ENCODE results near the gene MYH7B.

The MYH7B gene

DNA sequence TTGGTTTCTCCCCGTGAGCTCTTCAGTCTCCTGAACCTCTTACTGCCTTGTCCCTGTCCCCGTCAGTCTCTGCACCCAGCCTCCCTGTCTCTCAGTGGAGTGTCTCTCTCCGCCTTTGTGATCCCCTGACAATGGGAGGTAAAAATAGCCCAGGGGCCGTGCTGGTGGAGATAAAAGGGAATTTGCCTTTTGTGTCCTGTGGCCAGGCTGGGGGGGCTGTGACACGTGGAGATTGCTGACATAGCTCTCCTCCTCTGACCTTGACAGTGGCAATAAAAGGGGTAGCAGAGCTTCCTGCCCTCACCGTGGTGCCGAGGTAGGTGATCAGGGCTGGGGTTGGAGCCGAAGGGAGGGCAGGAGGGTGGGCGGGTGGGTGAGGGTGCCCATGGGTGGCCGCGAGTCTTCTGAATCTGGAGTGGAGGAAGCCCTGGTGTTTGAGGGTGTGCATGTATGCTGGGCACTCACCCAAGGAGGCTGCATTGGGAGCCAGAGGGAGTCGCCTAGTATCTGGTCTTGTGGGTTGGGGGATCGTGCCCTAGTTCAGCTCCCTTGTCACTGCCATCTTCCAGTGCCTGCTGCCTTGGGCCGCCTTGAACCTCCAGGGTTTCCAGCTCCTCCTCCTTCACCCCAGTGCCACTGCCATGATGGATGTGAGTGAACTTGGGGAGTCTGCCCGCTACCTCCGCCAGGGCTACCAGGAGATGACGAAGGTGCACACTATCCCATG lies 21.9 kb downstream of the MYH7B start:
- DNase-seq (ENCODE audit: low read depth) = no peak

DNA sequence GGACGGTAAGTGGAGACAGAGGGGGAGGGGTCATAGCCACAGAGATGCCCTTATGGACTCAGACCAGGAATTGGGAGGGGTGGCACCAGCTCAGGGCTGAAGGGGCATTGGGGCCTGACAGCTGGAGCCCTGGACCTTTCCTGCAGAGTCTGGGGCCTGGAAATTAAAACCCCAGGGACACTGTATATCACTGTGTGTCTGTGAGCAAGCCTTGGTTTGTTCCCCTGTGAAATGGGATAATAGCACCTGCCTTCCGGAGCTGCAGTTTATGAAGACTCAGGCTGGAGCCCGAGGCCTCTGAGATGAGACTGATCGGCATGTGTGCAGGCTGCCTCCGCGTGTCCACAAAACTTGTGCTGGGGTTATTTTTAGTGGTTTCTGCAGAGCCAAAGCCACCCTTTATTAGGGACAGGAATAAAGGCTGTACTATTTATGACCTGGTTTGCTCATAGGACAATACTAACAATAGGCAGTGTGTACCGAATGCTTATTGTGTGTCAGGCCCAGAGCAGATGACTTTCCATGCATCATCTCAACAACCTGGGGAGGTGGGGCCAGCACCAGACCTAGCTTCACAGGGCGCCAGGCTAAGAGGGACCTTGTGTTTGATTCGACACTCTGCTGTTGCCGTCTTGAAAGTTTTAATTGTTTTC lies 22.6 kb downstream of the MYH7B start:
- no peak for DNase-seq (ENCODE audit: low read depth)

DNA sequence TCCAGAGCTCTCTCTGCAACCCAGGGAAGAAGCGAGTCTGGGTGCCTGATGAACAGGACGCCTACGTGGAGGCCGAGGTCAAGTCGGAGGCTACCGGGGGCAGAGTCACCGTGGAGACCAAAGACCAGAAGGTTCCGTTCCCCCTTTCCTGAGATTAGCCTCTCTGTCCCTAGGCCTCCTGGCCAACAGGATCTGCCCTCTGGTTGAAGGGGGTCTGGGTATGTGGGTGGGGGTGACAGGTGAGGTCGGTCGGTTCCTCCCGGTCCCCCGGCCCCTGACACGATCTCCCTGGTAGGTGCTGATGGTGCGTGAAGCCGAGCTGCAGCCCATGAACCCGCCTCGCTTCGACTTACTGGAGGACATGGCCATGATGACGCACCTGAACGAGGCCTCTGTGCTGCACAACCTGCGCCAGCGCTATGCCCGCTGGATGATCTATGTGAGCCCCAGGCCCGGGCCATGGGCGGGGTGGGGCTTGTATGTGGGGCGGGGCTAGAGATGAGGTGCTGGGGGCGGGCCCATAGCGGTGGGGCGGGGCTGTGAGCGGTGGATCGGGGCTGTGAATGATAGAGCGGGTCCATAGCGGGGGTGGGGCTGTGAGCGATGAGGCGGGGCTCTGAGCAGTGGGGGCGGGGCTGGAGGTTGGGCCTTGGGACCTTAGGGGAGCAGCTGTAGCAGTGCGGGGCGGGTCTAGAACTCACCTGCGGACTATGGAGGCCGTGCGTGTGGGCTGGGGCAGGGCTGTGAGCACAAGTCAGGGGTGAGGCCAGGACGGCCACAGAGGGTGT lies 23.9 kb downstream of the MYH7B start:
- DNase-seq (ENCODE audit: low read depth) = no peak

DNA sequence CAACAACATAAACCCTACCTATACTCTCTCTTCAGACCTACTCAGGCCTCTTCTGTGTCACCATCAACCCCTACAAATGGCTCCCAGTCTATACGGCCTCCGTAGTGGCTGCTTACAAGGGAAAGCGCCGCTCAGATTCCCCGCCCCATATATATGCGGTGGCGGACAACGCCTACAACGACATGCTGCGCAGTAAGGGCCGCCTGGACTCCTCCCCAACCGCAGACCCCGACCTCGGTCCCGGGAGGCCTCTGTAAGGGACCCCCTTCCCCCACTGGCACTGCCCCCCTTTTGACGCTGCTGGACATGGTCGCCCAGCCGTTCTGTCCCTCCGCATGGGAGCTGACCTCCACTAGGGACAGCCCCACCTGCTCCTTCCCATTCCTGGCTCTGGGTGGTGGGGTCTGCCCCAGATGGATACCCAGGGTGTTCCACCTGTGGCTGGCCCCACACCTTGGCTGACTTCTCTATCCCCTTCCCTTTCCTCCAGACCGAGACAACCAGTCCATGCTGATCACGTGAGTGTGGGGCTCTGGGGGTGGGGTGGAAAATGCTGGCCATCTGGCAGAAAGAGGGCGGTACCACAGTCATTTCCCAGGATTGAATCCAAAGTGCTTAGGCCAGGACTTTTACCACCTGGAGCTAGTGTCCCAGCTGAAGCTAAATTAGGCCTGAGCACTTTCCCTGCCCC lies 25.0 kb downstream of the MYH7B start:
- DNase-seq (ENCODE audit: low read depth) = no peak

DNA sequence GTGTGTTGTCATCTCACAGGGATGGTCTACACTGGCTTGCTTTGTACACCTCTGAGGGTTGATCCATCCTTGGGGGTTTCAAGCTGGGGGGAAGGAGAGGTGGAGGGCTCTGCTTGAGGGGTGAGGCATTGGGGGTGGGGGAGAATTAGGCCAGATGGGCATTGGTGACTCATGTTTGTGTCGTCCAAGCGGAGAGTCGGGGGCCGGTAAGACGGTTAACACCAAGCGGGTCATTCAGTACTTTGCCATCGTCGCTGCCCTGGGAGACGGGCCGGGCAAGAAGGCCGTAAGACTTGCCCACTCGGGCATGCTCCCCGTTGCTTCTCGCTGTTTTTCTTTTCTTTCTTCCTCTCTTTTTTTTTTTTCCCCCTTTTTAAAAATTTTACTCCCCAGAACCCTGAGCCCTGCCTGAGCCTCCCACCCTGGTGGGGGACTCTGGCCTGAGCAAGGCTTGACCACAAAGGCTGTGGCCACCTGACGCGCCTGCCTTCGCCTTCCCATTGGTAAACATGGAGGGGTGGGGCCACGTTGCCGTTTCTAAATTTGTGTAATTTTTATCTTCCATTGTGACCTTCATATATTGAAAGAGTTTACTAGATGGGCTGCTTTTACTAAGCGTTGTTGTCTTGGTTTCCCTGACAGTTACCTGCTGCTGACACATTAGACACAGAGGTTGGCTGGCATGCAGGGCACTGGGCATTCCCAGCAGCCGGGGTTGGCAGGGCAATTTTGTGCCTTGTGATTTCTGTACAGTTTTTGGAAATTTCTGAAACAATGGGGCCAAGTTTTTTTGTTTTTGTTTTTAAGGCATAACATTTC lies 26.8 kb downstream of the MYH7B start:
- no peak for DNase-seq (ENCODE audit: low read depth)

DNA sequence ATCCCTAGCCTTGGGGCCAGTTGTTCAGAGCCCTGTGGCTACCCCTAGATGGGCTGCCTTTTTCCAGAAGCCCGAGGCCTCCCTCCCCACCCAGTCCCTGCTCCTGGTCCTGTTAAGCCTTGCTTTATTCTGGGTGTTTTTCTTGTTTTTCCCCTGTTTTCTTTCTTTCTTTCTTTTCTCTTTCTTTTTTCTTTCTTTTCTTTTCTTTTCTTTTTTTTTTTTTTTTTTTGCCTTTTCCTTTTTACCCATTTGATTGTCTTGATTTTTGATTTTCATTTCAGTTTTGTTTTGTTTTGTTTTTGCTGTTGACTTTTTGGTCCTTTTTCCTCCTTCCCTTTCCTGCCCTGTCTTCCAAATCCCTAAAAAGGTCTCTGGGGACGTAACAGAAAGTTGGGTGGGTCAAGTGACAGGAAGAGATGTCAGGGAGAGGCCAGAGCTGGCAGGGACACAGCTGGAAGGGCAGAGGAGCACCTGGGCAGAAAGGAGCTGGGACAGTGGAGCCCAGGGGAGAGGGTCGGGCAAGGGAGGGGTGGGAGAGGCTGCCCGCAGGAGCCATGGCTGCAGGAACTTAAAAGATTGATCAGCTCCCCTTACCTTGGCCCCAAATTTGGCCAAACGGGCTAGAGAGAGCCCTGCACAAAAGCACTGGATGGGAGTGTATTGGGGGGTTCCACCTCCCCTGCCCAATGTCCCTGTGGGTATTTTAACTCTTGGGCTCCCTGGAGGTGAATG lies 27.6 kb downstream of the MYH7B start:
- no peak for DNase-seq (ENCODE audit: low read depth)

DNA sequence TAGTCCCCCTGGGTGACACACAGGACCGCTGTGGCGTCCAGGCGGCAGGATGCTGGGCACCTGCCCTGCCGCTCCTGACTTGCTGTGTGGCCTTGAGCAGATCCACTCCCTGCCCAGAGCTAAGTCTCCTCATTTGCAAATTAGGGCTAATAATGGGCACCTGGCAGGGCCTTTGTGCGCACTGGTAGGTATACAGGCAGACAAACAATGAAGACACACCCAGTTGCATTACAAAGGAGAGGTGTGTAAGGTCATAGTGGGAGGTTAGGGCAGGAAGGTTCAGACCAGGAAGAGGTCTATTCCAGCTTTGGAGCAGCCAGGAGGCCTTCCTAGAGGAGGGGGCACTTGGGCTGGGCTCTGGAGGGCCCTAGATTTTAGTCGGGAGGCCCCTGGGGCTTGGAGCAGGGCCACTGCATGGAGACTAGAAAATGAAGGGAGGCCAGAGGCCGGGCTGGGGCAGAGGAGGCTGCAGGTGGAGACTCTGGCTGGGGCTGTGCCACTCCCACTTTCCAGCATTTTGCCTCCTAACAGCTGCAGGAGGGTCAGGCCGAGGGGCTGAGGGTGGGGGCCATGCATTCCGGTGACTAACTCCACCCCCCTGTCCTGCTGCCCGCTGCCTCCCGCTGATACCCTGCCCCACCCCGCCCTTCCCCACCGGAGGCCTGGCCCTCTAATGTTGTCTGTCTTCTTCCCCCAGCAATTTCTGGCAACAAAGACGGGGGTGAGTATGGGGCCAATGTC lies 28.5 kb downstream of the MYH7B start:
- no peak for DNase-seq (ENCODE audit: low read depth)

DNA sequence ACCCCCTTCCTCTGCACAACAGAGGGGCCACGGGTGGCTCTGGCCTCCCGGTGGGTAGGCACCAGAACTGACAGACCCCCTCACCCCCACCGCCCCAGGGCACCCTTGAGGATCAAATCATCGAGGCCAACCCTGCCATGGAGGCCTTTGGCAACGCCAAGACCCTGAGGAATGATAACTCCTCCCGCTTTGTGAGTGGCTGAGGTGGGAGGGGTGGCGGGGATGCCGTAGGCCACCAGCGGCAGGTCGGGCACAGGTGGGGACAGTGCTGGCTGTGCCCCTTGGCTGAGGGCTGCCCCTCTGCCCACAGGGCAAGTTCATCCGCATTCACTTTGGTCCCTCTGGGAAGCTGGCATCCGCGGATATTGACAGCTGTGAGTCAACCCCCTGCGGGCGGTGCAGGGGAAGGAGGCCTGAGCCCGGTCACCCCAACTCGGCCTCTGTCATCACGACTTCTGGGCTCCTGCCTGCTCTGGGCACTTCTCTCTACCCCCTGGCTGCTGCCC lies 29.1 kb downstream of the MYH7B start:
- DNase-seq (ENCODE audit: low read depth) = no peak

DNA sequence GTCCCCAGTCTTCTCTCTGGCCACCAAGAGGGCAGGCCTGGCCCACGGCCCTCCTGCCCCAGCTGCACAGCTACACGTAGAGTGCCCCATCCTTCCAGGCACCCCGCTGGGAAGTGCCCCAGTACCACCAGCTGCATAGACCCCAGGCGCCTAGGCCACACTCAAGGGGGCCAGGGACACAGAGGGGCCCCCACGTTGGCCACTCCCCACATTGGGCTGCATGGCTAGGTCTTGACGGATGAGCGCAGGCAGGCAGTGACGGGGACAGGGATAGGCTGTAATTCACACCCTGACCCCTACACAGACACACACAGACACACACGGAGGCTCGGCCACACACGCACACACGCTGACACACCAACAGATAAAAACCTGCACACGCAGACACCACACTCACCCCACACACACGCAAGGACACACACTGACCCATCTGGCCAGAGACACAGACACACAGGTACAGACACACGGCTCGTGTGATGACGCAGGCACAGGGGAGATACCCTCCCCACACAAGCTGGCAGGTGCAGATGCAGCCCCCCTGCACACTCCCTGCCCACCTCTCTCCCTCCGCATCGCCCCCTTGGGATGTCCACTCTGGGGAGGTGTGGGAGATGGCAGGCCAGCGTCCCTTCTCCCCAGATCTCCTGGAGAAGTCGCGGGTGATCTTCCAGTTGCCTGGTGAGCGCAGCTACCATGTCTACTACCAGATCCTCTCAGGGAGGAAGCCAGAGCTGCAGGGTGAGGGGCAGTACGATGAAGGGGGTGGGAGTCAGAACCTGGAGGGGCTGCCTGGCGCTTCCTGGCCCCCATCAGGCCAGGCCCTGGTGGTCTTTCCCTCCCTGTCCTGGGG lies 30.0 kb downstream of the MYH7B start:
- no peak for DNase-seq (ENCODE audit: low read depth)

DNA sequence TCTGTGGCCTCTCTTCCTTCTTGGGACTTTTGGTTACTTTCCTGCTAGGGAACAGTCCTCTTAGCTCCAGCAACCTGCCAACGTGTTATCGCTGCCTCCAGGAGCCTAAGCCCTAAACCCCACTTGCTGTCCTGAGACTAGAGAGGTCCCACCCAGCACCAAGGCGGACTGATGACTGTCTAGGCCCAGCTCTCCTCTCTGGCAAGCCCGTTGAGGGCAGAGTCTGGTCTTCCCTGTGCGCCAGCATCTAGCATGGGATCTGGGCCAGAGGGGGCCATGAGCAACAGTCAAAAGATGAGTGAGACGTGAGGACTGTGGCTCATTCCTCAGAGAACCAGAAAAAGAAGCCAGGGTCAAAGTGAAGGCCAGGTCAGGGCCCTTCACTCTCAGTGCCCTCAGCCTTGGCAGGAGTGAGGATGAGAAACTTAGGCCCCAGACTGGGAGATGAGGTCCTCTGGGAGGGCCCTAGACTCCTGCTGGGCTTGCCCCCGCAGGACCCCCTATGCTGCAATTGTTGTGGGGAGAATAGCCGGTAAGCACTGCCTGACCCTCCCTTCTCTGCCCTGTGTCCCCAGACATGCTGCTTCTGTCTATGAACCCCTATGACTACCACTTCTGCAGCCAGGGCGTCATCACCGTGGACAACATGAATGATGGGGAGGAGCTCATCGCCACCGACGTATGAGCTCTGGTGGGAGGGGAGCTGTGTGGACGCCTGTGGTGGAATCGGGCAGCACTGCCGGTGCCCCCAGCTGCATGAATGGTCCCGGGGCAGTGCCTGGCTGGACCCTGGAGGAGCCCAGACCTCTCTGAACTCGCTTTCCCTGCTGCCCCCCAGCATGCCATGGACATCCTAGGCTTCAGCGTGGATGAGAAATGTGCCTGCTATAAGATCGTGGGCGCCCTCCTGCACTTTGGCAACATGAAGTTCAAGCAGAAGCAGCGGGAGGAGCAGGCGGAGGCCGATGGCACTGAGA lies 30.9 kb downstream of the MYH7B start:
- DNase-seq (ENCODE audit: low read depth) = no peak

DNA sequence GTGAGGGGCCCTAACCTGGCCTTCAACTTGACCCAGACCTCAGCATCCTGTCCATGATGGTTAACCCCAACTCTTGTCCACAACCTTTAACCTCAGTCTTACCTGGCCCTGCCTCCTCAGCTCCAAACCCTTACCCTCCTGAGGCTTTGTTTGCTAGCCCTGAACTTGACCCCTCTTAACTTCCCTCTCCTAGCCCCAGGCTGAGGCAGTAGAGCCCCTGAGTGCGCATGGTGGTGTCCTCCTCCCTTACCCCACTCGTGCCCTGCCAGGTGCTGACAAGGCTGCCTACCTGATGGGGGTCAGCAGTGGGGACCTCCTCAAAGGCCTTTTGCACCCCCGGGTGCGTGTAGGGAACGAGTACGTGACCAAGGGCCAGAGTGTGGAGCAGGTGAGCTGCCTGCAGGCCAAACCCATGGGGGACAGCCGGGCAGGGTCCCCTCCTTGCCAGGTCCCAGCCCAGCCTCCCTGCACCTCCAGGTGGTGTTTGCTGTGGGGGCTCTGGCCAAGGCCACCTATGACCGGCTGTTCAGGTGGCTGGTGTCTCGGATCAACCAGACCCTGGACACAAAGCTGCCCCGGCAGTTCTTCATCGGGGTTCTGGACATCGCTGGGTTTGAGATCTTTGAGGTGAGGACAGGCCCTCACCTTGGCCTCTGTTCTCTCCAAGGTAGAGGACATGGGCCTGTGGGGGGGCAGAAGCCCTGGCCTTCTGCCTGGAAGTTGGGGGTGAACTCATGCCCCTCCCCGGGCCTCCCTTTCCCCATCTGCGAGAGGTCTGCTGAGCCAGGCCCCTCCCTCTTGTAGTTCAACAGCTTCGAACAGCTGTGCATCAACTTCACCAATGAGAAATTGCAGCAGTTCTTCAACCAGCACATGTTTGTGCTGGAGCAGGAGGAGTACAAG lies 31.9 kb downstream of the MYH7B start:
- DNase-seq (ENCODE audit: low read depth) = no peak

DNA sequence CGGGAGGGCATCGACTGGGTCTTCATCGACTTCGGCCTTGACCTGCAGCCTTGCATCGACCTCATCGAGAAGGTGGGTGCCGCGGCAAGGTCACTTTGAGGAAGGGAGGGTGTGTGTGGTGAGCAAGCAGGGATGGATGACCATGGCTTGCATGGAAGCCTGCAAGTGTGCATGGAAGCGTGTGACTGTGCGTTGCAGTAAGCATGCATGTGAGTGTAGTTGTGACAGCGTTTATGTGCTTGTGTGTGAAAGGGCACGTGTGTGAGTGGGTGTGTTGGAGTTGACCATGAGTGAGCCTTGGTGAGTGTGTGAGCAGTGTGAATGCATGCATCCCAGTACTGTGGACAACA lies 32.5 kb downstream of the MYH7B start:
- DNase-seq (ENCODE audit: low read depth) = no peak

DNA sequence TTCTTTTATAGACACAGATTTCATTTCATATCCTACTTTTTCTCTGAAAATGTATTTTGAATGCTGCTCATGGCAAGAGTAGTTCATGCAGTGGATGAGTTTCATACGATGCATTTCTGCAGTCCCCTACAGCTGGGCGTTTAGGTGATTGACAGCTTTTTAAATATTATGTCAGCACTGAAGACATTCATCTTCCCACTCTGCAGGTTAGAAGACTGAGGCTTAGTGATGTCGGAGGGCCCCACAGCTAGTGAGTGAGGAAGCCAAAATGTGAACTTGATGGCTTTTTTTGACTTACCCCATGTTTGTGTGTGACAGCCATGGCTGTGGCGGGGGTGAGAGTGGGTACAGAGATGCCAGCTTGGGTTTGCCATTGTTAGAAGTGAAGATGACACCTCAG lies 33.5 kb downstream of the MYH7B start:
- DNase-seq (ENCODE audit: low read depth) = no peak

DNA sequence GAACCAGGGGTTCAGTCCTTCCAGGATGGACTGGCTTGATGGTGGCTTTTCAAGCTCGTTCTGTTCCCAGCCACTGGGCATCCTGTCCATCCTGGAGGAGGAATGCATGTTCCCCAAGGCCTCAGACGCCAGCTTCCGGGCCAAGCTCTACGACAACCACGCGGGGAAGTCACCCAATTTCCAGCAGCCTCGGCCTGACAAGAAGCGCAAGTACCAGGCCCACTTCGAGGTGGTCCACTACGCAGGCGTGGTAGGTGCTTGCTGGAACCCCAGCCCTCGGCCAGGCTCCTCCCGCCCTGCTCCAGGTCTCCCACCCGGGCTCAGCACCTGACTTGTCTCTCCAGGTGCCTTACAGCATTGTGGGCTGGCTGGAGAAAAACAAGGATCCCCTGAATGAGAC lies 34.0 kb downstream of the MYH7B start:
- DNase-seq (ENCODE audit: low read depth) = no peak

DNA sequence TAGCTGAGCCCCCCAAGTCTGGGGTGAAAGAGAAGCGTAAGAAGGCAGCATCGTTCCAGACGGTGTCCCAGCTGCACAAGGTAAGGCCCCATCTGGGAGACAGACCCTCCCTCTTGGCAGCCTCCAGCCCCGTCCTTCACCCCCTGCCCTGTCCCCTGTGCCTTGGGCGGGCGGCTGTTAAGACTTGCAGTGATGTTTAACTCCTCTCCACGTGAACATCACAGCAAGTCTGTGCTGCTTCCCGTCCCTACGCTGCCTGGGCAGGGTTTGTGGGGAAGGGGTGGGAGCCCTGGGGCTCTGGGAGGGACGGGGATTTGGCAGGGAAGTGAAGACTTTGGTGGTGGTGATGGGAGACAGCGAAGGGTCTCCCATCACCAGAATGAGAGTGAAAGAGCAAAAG lies 34.6 kb downstream of the MYH7B start:
- DNase-seq (ENCODE audit: low read depth) = no peak

DNA sequence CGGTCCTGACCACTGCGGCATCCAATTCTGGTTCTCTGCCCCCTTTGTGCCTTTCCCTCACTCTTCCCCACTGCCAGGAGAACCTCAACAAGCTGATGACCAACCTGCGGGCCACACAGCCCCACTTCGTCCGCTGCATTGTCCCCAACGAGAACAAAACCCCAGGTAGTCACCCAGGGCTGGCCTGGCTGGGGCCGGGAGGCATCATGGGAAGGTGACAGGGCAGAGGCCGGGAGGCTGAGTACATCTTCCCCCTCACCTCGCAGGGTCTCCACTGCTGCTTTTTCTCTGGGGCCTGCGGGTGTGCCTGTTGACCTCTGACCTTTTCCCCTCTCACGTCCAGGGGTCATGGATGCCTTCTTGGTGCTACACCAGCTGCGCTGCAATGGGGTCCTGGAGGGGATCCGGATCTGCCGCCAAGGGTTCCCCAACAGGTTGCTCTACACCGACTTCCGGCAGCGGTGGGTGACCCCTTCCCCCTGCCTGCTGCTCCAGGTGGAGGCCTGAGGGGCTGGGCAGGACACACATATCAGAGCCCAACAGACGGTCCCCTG lies 35.1 kb downstream of the MYH7B start:
- no peak for DNase-seq (ENCODE audit: low read depth)
